GM23338 (cell line): Measurements from ENCODE around the gene SUPT6H. TPM values are rescaled to one million over a fixed set of nuclear protein-coding genes. Genes with fewer than 3 reads are reported as not detected.
A peak's percentile ranks its signal among the peaks of the same experiment; 100 is the strongest.

Experiments
- ATAC-seq: fragments of 200-7000 bp; cut with Tn5 transposase; 3 replicates; pipeline ENCODE4 v1.9.1; 2020
- DNase-seq: peaks from one replicate; pipeline ENCODE4 v3.0.0-alpha.2; 2015; ENCODE audit warnings: low spot score
- H2AFZ ChIP-seq: fragments of 200-600 bp; sonication (generic); 2 replicates; pipeline ENCODE4 v1.8.0; 2016; ENCODE audit warnings: antibody characterized with exemption, mild to moderate bottlenecking, moderate library complexity
- H3F3A ChIP-seq: fragments of 200-600 bp; sonication (generic); replicated peaks from 2 replicates; pipeline ENCODE4 v1.8.0; 2017; ENCODE audit warnings: antibody characterized with exemption, mixed run types, low read depth
- H3K27ac ChIP-seq: fragments of 200-600 bp; sonication (generic); 2 replicates; pipeline ENCODE4 v1.6.1; 2016; ENCODE audit warnings: low read depth
- H3K27me3 ChIP-seq: fragments of 200-600 bp; sonication (generic); 2 replicates; pipeline ENCODE4 v1.8.0; 2016; ENCODE audit warnings: mild to moderate bottlenecking, mixed run types, moderate library complexity; ENCODE audit not compliant: insufficient read depth
- H3K36me3 ChIP-seq: fragments of 200-600 bp; sonication (generic); 2 replicates; pipeline ENCODE4 v1.8.0; 2016; ENCODE audit warnings: mild to moderate bottlenecking; ENCODE audit not compliant: insufficient read depth
- H3K4me1 ChIP-seq: fragments of 200-600 bp; sonication (generic); 2 replicates; pipeline ENCODE4 v1.8.0; 2016; ENCODE audit warnings: mild to moderate bottlenecking, moderate library complexity; ENCODE audit not compliant: insufficient read depth
- H3K4me2 ChIP-seq: fragments of 200-600 bp; sonication (generic); 2 replicates; pipeline ENCODE4 v1.7.1; 2017; ENCODE audit warnings: mixed run types
- H3K4me3 ChIP-seq: fragments of 200-600 bp; sonication (generic); 2 replicates; pipeline ENCODE4 v1.6.1; 2016; ENCODE audit warnings: mixed run types
- H3K79me2 ChIP-seq: fragments of 200-600 bp; sonication (generic); replicated peaks from 2 replicates; pipeline ENCODE4 v1.8.0; 2017; ENCODE audit warnings: mild to moderate bottlenecking; ENCODE audit not compliant: insufficient read depth
- H3K9me2 ChIP-seq: fragments of 200-600 bp; sonication (generic); 2 replicates; pipeline ENCODE4 v1.8.0; 2017; ENCODE audit not compliant: insufficient read depth
- H4K20me1 ChIP-seq: fragments of 200-600 bp; sonication (generic); replicated peaks from 2 replicates; pipeline ENCODE4 v1.8.0; 2017; ENCODE audit warnings: mild to moderate bottlenecking; ENCODE audit not compliant: insufficient read depth
- H3K27ac Mint-ChIP-seq: 2 replicates; pipeline ENCODE4 v1.8.0; 2020; ENCODE audit warnings: inconsistent platforms, mild to moderate bottlenecking, moderate library complexity, mixed read lengths
- H3K27me3 Mint-ChIP-seq: 3 replicates; pipeline ENCODE4 v1.8.0; 2022; ENCODE audit warnings: low read depth, mild to moderate bottlenecking, moderate library complexity, mixed read lengths, inconsistent platforms; ENCODE audit not compliant: insufficient read depth, poor library complexity
- H3K36me3 Mint-ChIP-seq: 3 replicates; pipeline ENCODE4 v1.8.0; 2021; ENCODE audit warnings: low read depth, mild to moderate bottlenecking, inconsistent platforms, moderate library complexity, mixed read lengths
- H3K4me1 Mint-ChIP-seq: 3 replicates; pipeline ENCODE4 v1.8.0; 2020; ENCODE audit warnings: mild to moderate bottlenecking, inconsistent platforms, mixed read lengths
- H3K4me3 Mint-ChIP-seq: 3 replicates; pipeline ENCODE4 v1.8.0; 2021; ENCODE audit warnings: moderate library complexity, mild to moderate bottlenecking, inconsistent platforms, mixed read lengths
- H3K9me3 Mint-ChIP-seq: 3 replicates; pipeline ENCODE4 v1.8.0; 2020; ENCODE audit warnings: moderate library complexity, mild to moderate bottlenecking, inconsistent platforms, mixed read lengths
- CREB1 ChIP-seq: fragments of 250-450 bp; sonication (Bioruptor Pico); IDR thresholded peaks from 2 replicates; pipeline ENCODE4 v1.5.0; 2020; ENCODE audit warnings: low read depth, mild to moderate bottlenecking, moderate library complexity
- CTCF ChIP-seq, 2 experiments: fragments of 200-600 bp in 1 of 2; sonication (generic) in 1 of 2; conservative IDR thresholded peaks; 2 replicates each; pipeline versions ENCODE4 v1.5.1 to v1.6.1; 2016 to 2017; ENCODE audit warnings: antibody characterized with exemption in 2 of 2, low read depth in 2 of 2, mild to moderate bottlenecking in 2 of 2, moderate library complexity in 1 of 2
- ETS1 ChIP-seq: IDR thresholded peaks from 2 replicates; pipeline ENCODE4 v1.6.1; 2016; ENCODE audit warnings: antibody characterized with exemption
- EZH2 ChIP-seq: fragments of 200-600 bp; sonication (generic); IDR thresholded peaks from one replicate; pipeline ENCODE4 v1.8.0; 2017; ENCODE audit warnings: antibody characterized with exemption, mild to moderate bottlenecking, low read depth; ENCODE audit not compliant: unreplicated experiment
- EZH2phosphoT487 ChIP-seq: fragments of 200-600 bp; sonication (generic); IDR thresholded peaks from one replicate; pipeline ENCODE4 v1.8.1; 2018; ENCODE audit warnings: antibody characterized with exemption; ENCODE audit not compliant: unreplicated experiment
- JUNB ChIP-seq: IDR thresholded peaks from one replicate; pipeline ENCODE4 v1.6.1; 2016; ENCODE audit warnings: antibody characterized with exemption; ENCODE audit not compliant: unreplicated experiment
- NANOG ChIP-seq: IDR thresholded peaks from 2 replicates; pipeline ENCODE4 v1.6.1; 2016; ENCODE audit warnings: antibody characterized with exemption, borderline replicate concordance
- POLR2AphosphoS5 ChIP-seq: IDR thresholded peaks from 2 replicates; pipeline ENCODE4 v1.6.1; 2016; ENCODE audit warnings: antibody characterized with exemption, low read depth
- REST ChIP-seq: IDR thresholded peaks from one replicate; pipeline ENCODE4 v1.6.1; 2018; ENCODE audit warnings: antibody characterized with exemption; ENCODE audit not compliant: unreplicated experiment
- STAT1 ChIP-seq: IDR thresholded peaks from one replicate; pipeline ENCODE4 v1.6.1; 2016; ENCODE audit warnings: antibody characterized with exemption; ENCODE audit not compliant: unreplicated experiment
- ZNF114 ChIP-seq: fragments of 250-450 bp; sonication (Bioruptor Pico); IDR thresholded peaks from 2 replicates; pipeline ENCODE4 v1.5.0; 2020; ENCODE audit warnings: mild to moderate bottlenecking, moderate library complexity
- ZNF331 ChIP-seq: fragments of 250-450 bp; sonication (Bioruptor Pico); IDR thresholded peaks from 2 replicates; pipeline ENCODE4 v1.5.0; 2020; ENCODE audit warnings: low read depth, mild to moderate bottlenecking, moderate library complexity
- ZNF462 ChIP-seq: fragments of 250-450 bp; sonication (Bioruptor Pico); IDR thresholded peaks from 2 replicates; pipeline ENCODE4 v1.5.0; 2020; ENCODE audit warnings: mild to moderate bottlenecking, moderate library complexity
- polyA plus RNA-seq: library from polyadenylated mRNA; unstranded; fragments of >200 nt; fragmentation: Nextera tagmentation; extraction: Ambion mirVana; gene quantifications from 2 replicates; pipeline ENCODE4 v1.2.1, GENCODE V29; 2016
- total RNA-seq: library from RNA; depleted of rRNA; stranded (reverse); fragments of >200 nt; shearing (Covaris generic); gene quantifications from 2 replicates; pipeline ENCODE4 v1.2.3, GENCODE V29; 2014

The SUPT6H gene
- total and polyA plus RNA-seq, 2 experiments from 2014 or later: 17.8 to 70.7 TPM

- H3K9me2 ChIP-seq: no peaks in the 10 kb centered on the region
- Mint-ChIP-seq H3K36me3 (peaks cover 71% of the 10 kb centered on the region), H3K4me1 (peaks cover 40% of the 10 kb centered on the region), H3K9me3 (no peaks in the 10 kb centered on the region), H3K27me3 (peaks cover 52% of the 10 kb centered on the region), H3K27ac (peak overlapping the region; percentile 65), H3K4me3 (no peak overlapping the region)
- H3K4me2 ChIP-seq: peak overlapping the region; percentile 6
- ATAC-seq (peak; percentile 47), DNase-seq (peak; percentile 98)
- no peak overlapping the region for H2AFZ ChIP-seq
- H3K4me3 ChIP-seq: no peak overlapping the region
- peaks cover 27% of the 10 kb centered on the region for H4K20me1 ChIP-seq
- peaks cover 34% of the 10 kb centered on the region for H3K36me3 ChIP-seq
- H3K4me1 ChIP-seq: peaks cover 27% of the 10 kb centered on the region
- peaks cover 20% of the 10 kb centered on the region for H3K79me2 ChIP-seq
- H3K27me3 ChIP-seq: no peaks in the 10 kb centered on the region
- peaks cover 76% of the 10 kb centered on the region for H3F3A ChIP-seq
- H3K27ac ChIP-seq: peak overlapping the region; percentile 51; the same call in 1 of the 2 replicates
- TF ChIP-seq CREB1 (CRISPR knock-in tag) (peak; percentile 39; the same call in 1 of the 2 replicates), ETS1 (no peak), EZH2phosphoT487 (no peak), STAT1 (no peak), EZH2 (no peak), ZNF462 (CRISPR knock-in tag) (no peak), ZNF331 (CRISPR knock-in tag) (no peak), NANOG (no peak), ZNF114 (no peak), CTCF (conservative IDR thresholded peaks at IDR 0.05; ENCODE audit: low read depth in 2 of 2) (peak; percentile 97 to 98), REST (no peak), JUNB (no peak), POLR2AphosphoS5 (peak; percentile 62)
Observed at GRCh38 chr17:28750178-28751047, 88.4 kb downstream of the SUPT6H start.
